Activated CD4-positive, alpha-beta memory T cell treated with anti-CD3 and anti-CD28 coated beads for 36 hours (primary cell): ENCODE data around the gene TPD52L1. TPM values are rescaled to one million over a fixed set of nuclear protein-coding genes. Genes with fewer than 3 reads are reported as not detected.

ENCODE experiments used
- CTCF ChIA-PET: fragments of 350-600 bp; sonication (Branson Sonifier 250); formaldehyde crosslinking; loops from one replicate; lab custom pipeline; 2021; ENCODE audit warnings: antibody characterized with exemption, inconsistent platforms; lab: Charles Lee
- POLR2A ChIA-PET: fragments of 350-600 bp; sonication (Branson Sonifier 250); formaldehyde crosslinking; loops from one replicate; lab custom pipeline; 2021; ENCODE audit warnings: antibody characterized with exemption; lab: Charles Lee
- DNase-seq: peaks from one replicate; pipeline ENCODE4 v3.0.0-alpha.2; 2020
- H3K27ac Mint-ChIP-seq: one replicate; pipeline ENCODE4 v1.8.0; 2021; ENCODE audit warnings: mixed read lengths
- H3K27me3 Mint-ChIP-seq: one replicate; pipeline ENCODE4 v1.8.0; 2021; ENCODE audit warnings: mixed read lengths
- H3K36me3 Mint-ChIP-seq: one replicate; pipeline ENCODE4 v1.8.0; 2021; ENCODE audit warnings: mixed read lengths
- H3K4me1 Mint-ChIP-seq: one replicate; pipeline ENCODE4 v1.8.0; 2021; ENCODE audit warnings: low read depth, mixed read lengths
- H3K4me3 Mint-ChIP-seq: one replicate; pipeline ENCODE4 v1.8.0; 2021; ENCODE audit warnings: mild to moderate bottlenecking, mixed read lengths
- H3K9me3 Mint-ChIP-seq: one replicate; pipeline ENCODE4 v1.8.0; 2021; ENCODE audit warnings: mixed read lengths
- intact Hi-C: fragments of 100-400 bp; cut with micrococcal nuclease; formaldehyde crosslinking; loops from one replicate; pipeline ENCODE4 v1.15.1; 2023
- total RNA-seq, 2 experiments: library from RNA; stranded (reverse); gene quantifications; one replicate each; pipeline ENCODE4 v1.2.3, GENCODE V29; 2021

Gene TPD52L1
- total RNA-seq, 2 experiments from 2014 or later: 1.3 to 1.4 TPM

DNA sequence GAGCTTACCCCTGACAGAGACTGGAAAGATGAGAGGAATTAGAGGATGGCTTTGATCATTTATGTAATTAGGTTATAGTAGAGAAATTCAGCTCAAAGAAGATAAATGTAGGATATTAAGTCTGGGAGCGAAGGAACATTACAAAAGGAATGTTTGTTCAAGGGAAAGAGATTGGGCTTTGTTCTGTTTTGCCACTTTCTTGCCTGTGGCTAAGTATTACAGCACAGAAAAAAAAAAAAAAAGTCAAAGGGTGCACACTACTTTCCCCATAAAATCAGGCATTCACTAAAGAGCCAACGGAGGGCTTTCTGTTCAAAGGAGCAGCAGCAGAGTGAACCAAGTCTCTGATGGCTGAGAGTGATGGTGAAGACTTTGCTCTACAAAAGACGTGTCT, 153.2 kb downstream of the TPD52L1 start:
- peaks cover 26% of the 10 kb centered on the region for H3K4me1 Mint-ChIP-seq
- H3K9me3 Mint-ChIP-seq: no peaks in the 10 kb centered on the region
- intact Hi-C loops: no loop called here
- H3K27ac Mint-ChIP-seq: no peak overlapping the region
- no peaks in the 10 kb centered on the region for H3K36me3 Mint-ChIP-seq
- DNase-seq: no peak
- H3K27me3 Mint-ChIP-seq: peaks cover 6% of the 10 kb centered on the region
- POLR2A ChIA-PET: no interaction called here
- H3K4me3 Mint-ChIP-seq: no peak overlapping the region
- CTCF ChIA-PET: interaction anchor here (1.0 to 1.4 kb wide), 2 partner anchors 447 to 462 kb away, joined by 3 to 5 read pairs; no protein-coding TSS in a partner anchor

- CTCF ChIA-PET: interaction anchor here (1.0 to 1.4 kb wide), 2 partner anchors 446 to 461 kb away, joined by 3 to 5 read pairs; no protein-coding TSS in a partner anchor
- no peak for DNase-seq
- H3K27ac Mint-ChIP-seq: no peak overlapping the region
- no peaks in the 10 kb centered on the region for H3K36me3 Mint-ChIP-seq
- no peak overlapping the region for H3K4me3 Mint-ChIP-seq
- no peaks in the 10 kb centered on the region for H3K9me3 Mint-ChIP-seq
- POLR2A ChIA-PET: no interaction called here
- intact Hi-C loops: no loop called here
- peaks cover 23% of the 10 kb centered on the region for H3K4me1 Mint-ChIP-seq
- peaks cover 6% of the 10 kb centered on the region for H3K27me3 Mint-ChIP-seq
These were observed 153.7 kb downstream of the TPD52L1 start for GRCh38 chr6:125307150-125307838.

DNA sequence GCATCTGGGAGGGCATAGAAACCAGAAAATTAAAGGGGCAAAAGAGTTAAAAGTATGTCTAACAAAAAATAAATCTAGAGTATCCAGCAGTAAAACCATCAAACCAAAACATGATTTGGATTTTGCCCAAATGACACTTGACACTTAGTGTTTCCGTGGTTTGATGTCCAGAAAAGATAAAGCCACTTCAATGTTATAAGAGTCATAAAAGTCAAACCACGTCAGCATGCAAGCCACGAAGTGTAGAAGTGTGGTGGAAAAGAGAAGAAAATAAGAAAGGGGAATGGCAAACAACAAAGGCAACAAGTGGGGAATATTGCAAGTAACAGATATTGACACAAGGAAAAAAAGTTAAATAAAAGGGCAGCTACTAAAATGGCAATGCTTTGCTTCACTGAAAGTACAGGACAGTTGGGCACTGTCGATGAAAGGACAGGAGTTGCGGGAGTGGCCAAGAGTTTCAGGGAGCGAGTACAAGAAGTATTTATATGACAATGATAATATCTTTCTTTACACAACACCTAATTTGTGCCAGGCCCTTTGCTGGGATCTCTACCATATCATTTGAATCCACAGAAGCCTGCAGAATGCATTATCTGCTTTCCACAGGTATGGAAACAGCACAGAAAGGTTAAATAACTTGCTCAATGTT, 154.5 kb downstream of the TPD52L1 start:
- CTCF ChIA-PET: interaction anchor here (1.7 kb wide), 1 partner anchor 666 kb away, joined by 4 read pairs; no protein-coding TSS in a partner anchor
- Mint-ChIP-seq H3K4me1 (peaks cover 15% of the 10 kb centered on the region), H3K36me3 (no peaks in the 10 kb centered on the region), H3K4me3 (no peak overlapping the region), H3K9me3 (no peaks in the 10 kb centered on the region), H3K27ac (no peak overlapping the region), H3K27me3 (peaks cover 8% of the 10 kb centered on the region)
- intact Hi-C loops: no loop called here
- DNase-seq: no peak
- POLR2A ChIA-PET: no interaction called here

- no peaks in the 10 kb centered on the region for H3K36me3 Mint-ChIP-seq
- no peak overlapping the region for H3K27ac Mint-ChIP-seq
- DNase-seq: no peak
- H3K4me1 Mint-ChIP-seq: peaks cover 10% of the 10 kb centered on the region
- H3K9me3 Mint-ChIP-seq: no peaks in the 10 kb centered on the region
- CTCF ChIA-PET: interaction anchor here (0.6 to 4.6 kb wide), 23 partner anchors 10 to 675 kb away, joined by 3 to 49 read pairs (median 4); partner anchors contain the start of genes HDDC2 and TRMT11
- intact Hi-C loops: loop anchor here (1.0 kb wide), 3 partner anchors 437 to 458 kb away; no protein-coding TSS in a partner anchor
- H3K27me3 Mint-ChIP-seq: peaks cover 8% of the 10 kb centered on the region
- POLR2A ChIA-PET: interaction anchor here (0.7 kb wide), 1 partner anchor 10 kb away, joined by 3 read pairs; the partner anchor contains the start of gene HDDC2
- no peak overlapping the region for H3K4me3 Mint-ChIP-seq
These were observed 157.5 kb downstream of the TPD52L1 start for GRCh38 chr6:125310994-125311649.

DNA sequence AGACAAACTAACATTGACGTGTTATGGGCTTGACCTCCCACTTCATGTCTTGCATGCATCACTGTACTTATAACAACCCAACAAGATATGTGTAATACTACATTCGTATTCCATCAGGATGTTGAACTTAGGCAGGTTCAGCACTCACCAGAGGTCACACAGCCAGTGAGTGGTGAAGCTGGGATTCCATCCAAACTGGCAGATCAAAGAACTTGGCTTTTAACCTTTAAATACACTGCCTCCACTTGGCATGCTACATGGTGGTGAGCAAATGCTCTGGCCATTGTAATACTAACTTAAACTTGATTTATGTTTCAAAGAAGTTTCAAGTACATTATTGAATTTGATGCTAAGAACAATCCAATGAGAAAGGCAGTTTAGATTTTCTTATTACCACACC, 158.9 kb downstream of the TPD52L1 start:
- Mint-ChIP-seq H3K4me3 (no peak overlapping the region), H3K27me3 (peaks cover 13% of the 10 kb centered on the region), H3K4me1 (peaks cover 9% of the 10 kb centered on the region), H3K36me3 (no peaks in the 10 kb centered on the region), H3K27ac (no peak overlapping the region), H3K9me3 (no peaks in the 10 kb centered on the region)
- ChIA-PET POLR2A (no interaction called here), CTCF (interaction anchor here (1.2 to 4.6 kb wide), 7 partner anchors 19 to 662 kb away, joined by 4 to 49 read pairs (median 12); no protein-coding TSS in a partner anchor)
- DNase-seq: no peak
- intact Hi-C loops: loop anchor here (2.0 kb wide), 1 partner anchor 662 kb away; no protein-coding TSS in a partner anchor

- intact Hi-C loops: loop anchor here (2.0 kb wide), 1 partner anchor 662 kb away; no protein-coding TSS in a partner anchor
- DNase-seq: no peak
- H3K27me3 Mint-ChIP-seq: peaks cover 16% of the 10 kb centered on the region
These were observed 159.4 kb downstream of the TPD52L1 start for GRCh38 chr6:125312950-125313349.

More at GRCh38 chr6:125312950-125313349, 159.4 kb downstream of the TPD52L1 start:
- H3K4me1 Mint-ChIP-seq: peaks cover 5% of the 10 kb centered on the region
- H3K4me3 Mint-ChIP-seq: no peak overlapping the region
- no peak overlapping the region for H3K27ac Mint-ChIP-seq
- no peaks in the 10 kb centered on the region for H3K36me3 Mint-ChIP-seq
- CTCF ChIA-PET: interaction anchor here (0.9 to 4.6 kb wide), 10 partner anchors 12 to 662 kb away, joined by 3 to 49 read pairs (median 11); partner anchors contain the start of gene HDDC2
- no peaks in the 10 kb centered on the region for H3K9me3 Mint-ChIP-seq
- POLR2A ChIA-PET: no interaction called here

Other genes starting within 250 kb of the TPD52L1 start
- 1 to 10 TPM in 1 of 2 experiments, under 1 TPM in 1; 0.52 to 1.1 TPM for gene RNF217, start 191.3 kb upstream of the TPD52L1 start, total RNA-seq
- 10 to 100 TPM; 88.9 to 92.3 TPM for gene HDDC2, start 148.2 kb downstream of the TPD52L1 start, total RNA-seq